ENCODE measurements around the gene DCAF4.

GRCh38 chr14:72924337-72924736 is 1.9 kb upstream of the DCAF4 start:
- TF ChIP-seq CTCF (IDR thresholded peaks at IDR 0.05) (no peak), POLR2A (IDR thresholded peaks at IDR 0.05) (no peak)
